Measurements from ENCODE around the gene MLEC. TPM values are rescaled to one million over a fixed set of nuclear protein-coding genes. Genes with fewer than 3 reads are reported as not detected.

Gene MLEC
- total and polyA plus RNA-seq, 2 of the 13 experiments (the other 11 are each of a cell fraction or from before 2014, with no cell fraction given) = 49.8 to 156 TPM

GRCh38 chr12:120642826-120643225 is 44.1 kb upstream of the MLEC start (continued):
- TF ChIP-seq HOXA5 (CRISPR knock-in tag; IDR thresholded peaks at IDR 0.05) = no peak
- no peak for TF ChIP-seq MYNN (CRISPR knock-in tag; IDR thresholded peaks at IDR 0.05; ENCODE audit: low read depth)
- no peak for TF ChIP-seq MBD4 (IDR thresholded peaks at IDR 0.05; ENCODE audit: borderline replicate concordance, low read length)
- no peak for TF ChIP-seq AKAP8 (CRISPR knock-in tag; IDR thresholded peaks at IDR 0.05)
- no peak for TF ChIP-seq AGO2 (optimal IDR thresholded peaks at IDR 0.05; ENCODE audit: low read depth, low read length)
- TF ChIP-seq ZBTB43 (CRISPR knock-in tag; conservative IDR thresholded peaks at IDR 0.05) = no peak
- TF ChIP-seq KAT7 (CRISPR knock-in tag; IDR thresholded peaks at IDR 0.05; ENCODE audit: borderline replicate concordance) = no peak
- TF ChIP-seq ZNF724P (CRISPR knock-in tag; IDR thresholded peaks at IDR 0.05; ENCODE audit: borderline replicate concordance) = no peak

- Histone ChIP-seq H3K4me2 (ENCODE audit: low read depth, low read length) (no peak overlapping the region), H4K20me1 (ENCODE audit: insufficient read depth, low read length) (peaks cover 6% of the 10 kb centered on the region; the same call in 1 of the 2 replicates), H3K4me1 (ENCODE audit: insufficient read depth, low read length) (peaks cover 15% of the 10 kb centered on the region), H3K36me3 (replicated peaks in 1 of 2; ENCODE audit: control insufficient read depth in 1 of 2, insufficient read depth in 2 of 2, low read length in 2 of 2) (no peaks in the 10 kb centered on the region), H3K9me3 (ENCODE audit: low read length) (no peaks in the 10 kb centered on the region), H3K27ac (ENCODE audit: extremely low read length, insufficient read depth, low read length) (no peak overlapping the region), H3K9ac (ENCODE audit: insufficient read depth, low read depth, low read length) (no peak overlapping the region), H3K27me3 (ENCODE audit: control insufficient read depth in 1 of 2, insufficient read depth in 2 of 2, low read length in 2 of 2) (peaks cover 10 to 66% of the 10 kb centered on the region in 2 experiments; a peak in 3 of 5 replicates), H3K79me2 (ENCODE audit: insufficient read depth, low read length) (no peaks in the 10 kb centered on the region), H3K4me3 (replicated peaks in 1 of 3; ENCODE audit: insufficient read depth in 1 of 3, low read depth in 2 of 3, low read length in 3 of 3) (no peak overlapping the region), H2AFZ (ENCODE audit: low read length) (no peak overlapping the region)
- intact Hi-C loops (cut with micrococcal nuclease; ENCODE audit: unreplicated experiment) = no loop called here
- FAIRE-seq (no peak), DNase-seq (ENCODE audit: low spot score) (no peak), ATAC-seq (no peak)
- ChIA-PET CTCF (ENCODE audit: low intra/inter-chr PET ratio, low total read pairs) (no interaction called here), POLR2A (no interaction called here)
- BruUV-seq (replicated peaks) = no TSS peak
- WGBS (ENCODE audit: low lambda C conversion rate) = 33% methylated on average over 4 of the region's 4 CpGs
- in situ Hi-C loops (cut with HindIII; ENCODE audit: extremely low pct_ligation_motif_present, low pct_unique_long_range_greater_than_20kb) = no loop called here
- TF ChIP-seq SIN3B (IDR thresholded peaks at IDR 0.05; ENCODE audit: low read length) (no peak), ZKSCAN8 (CRISPR knock-in tag; IDR thresholded peaks at IDR 0.05; ENCODE audit: borderline replicate concordance) (no peak), MED1 (CRISPR knock-in tag; IDR thresholded peaks at IDR 0.05) (no peak), ZFP36L2 (CRISPR knock-in tag; IDR thresholded peaks at IDR 0.05) (no peak), POGZ (CRISPR knock-in tag; IDR thresholded peaks at IDR 0.05) (no peak), NCOA2 (CRISPR knock-in tag; IDR thresholded peaks at IDR 0.05) (no peak), SMARCC2 (IDR thresholded peaks at IDR 0.05) (no peak)
These were observed 43.4 kb upstream of the MLEC start for GRCh38 chr12:120643574-120643973.
